ENCODE data around the gene BANK1.

BANK1 gene

GRCh38 chr4:102055805-102056204 is 265.3 kb downstream of the BANK1 start:
- Histone ChIP-seq H3K4me3 (ENCODE audit: insufficient read depth in 1 of 2, low read depth in 1 of 2, low read length in 2 of 2) (no peak overlapping the region), H3K36me3 (ENCODE audit: control insufficient read depth in 1 of 2, insufficient read depth in 2 of 2, low read depth in 1 of 2, low read length in 2 of 2) (no peaks in the 10 kb centered on the region), H4K91ac (ENCODE audit: low read length) (no peak overlapping the region), H3K4ac (ENCODE audit: low read depth in 1 of 2, low read length in 2 of 2) (no peak overlapping the region), H2AFZ (ENCODE audit: low read depth, low read length) (no peak overlapping the region), H3K4me2 (ENCODE audit: low read length, poor library complexity, severe bottlenecking) (no peak overlapping the region), H3K23ac (ENCODE audit: low read length in 2 of 2) (no peak overlapping the region), H2BK5ac (ENCODE audit: low read depth, low read length, poor library complexity, severe bottlenecking) (no peak overlapping the region), H3K27me3 (ENCODE audit: control insufficient read depth in 1 of 2, insufficient read depth in 1 of 2, low read length in 2 of 2) (no peaks in the 10 kb centered on the region), H3K79me1 (replicated peaks; ENCODE audit: low read length, poor library complexity, severe bottlenecking) (no peaks in the 10 kb centered on the region), H3K9me3 (ENCODE audit: control insufficient read depth, low read length) (no peaks in the 10 kb centered on the region), H3K4me1 (ENCODE audit: control insufficient read depth, insufficient read depth, low read depth, low read length) (no peaks in the 10 kb centered on the region), H2AK5ac (ENCODE audit: low read length, severe bottlenecking) (no peak overlapping the region), H3K9ac (ENCODE audit: low read length) (no peak overlapping the region), H4K8ac (ENCODE audit: low read length) (no peak overlapping the region), H2BK12ac (ENCODE audit: low read length in 2 of 2) (no peak overlapping the region), H2BK120ac (ENCODE audit: low read depth, low read length) (no peak overlapping the region), H3K27ac (ENCODE audit: low read length, poor library complexity, severe bottlenecking) (no peak overlapping the region), H2BK15ac (ENCODE audit: low read depth, poor library complexity, severe bottlenecking) (no peak overlapping the region), H3K14ac (ENCODE audit: low read length in 2 of 2) (no peak overlapping the region), H3K18ac (ENCODE audit: low read depth in 1 of 2, low read length in 2 of 2) (no peak overlapping the region)
- no peak for DNase-seq

- Histone ChIP-seq H3K27me3 (ENCODE audit: control insufficient read depth in 1 of 2, insufficient read depth in 1 of 2, low read length in 2 of 2) (no peaks in the 10 kb centered on the region), H3K27ac (ENCODE audit: low read length, poor library complexity, severe bottlenecking) (no peak overlapping the region), H3K9ac (ENCODE audit: low read length) (no peak overlapping the region), H3K4me2 (ENCODE audit: low read length, poor library complexity, severe bottlenecking) (no peak overlapping the region), H2AFZ (ENCODE audit: low read depth, low read length) (no peak overlapping the region), H3K36me3 (ENCODE audit: control insufficient read depth in 1 of 2, insufficient read depth in 2 of 2, low read depth in 1 of 2, low read length in 2 of 2) (no peaks in the 10 kb centered on the region), H2BK15ac (ENCODE audit: low read depth, poor library complexity, severe bottlenecking) (no peak overlapping the region), H3K4ac (ENCODE audit: low read depth in 1 of 2, low read length in 2 of 2) (no peak overlapping the region), H2BK5ac (ENCODE audit: low read depth, low read length, poor library complexity, severe bottlenecking) (no peak overlapping the region), H2BK120ac (ENCODE audit: low read depth, low read length) (no peak overlapping the region), H2BK12ac (ENCODE audit: low read length in 2 of 2) (no peak overlapping the region), H3K18ac (ENCODE audit: low read depth in 1 of 2, low read length in 2 of 2) (no peak overlapping the region), H3K23ac (ENCODE audit: low read length in 2 of 2) (no peak overlapping the region), H3K79me1 (replicated peaks; ENCODE audit: low read length, poor library complexity, severe bottlenecking) (no peaks in the 10 kb centered on the region), H4K8ac (ENCODE audit: low read length) (no peak overlapping the region), H3K14ac (ENCODE audit: low read length in 2 of 2) (no peak overlapping the region), H3K4me3 (ENCODE audit: insufficient read depth in 1 of 2, low read depth in 1 of 2, low read length in 2 of 2) (no peak overlapping the region), H4K91ac (ENCODE audit: low read length) (no peak overlapping the region), H3K4me1 (ENCODE audit: control insufficient read depth, insufficient read depth, low read depth, low read length) (no peaks in the 10 kb centered on the region), H2AK5ac (ENCODE audit: low read length, severe bottlenecking) (no peak overlapping the region), H3K9me3 (ENCODE audit: control insufficient read depth, low read length) (no peaks in the 10 kb centered on the region)
- DNase-seq: no peak
- 88% methylated on average over 4 of the region's 4 CpGs for WGBS
Measured at GRCh38 chr4:102057122-102057521, 266.6 kb downstream of the BANK1 start.

- Histone ChIP-seq H3K4me1 (ENCODE audit: control insufficient read depth, insufficient read depth, low read depth, low read length) (no peaks in the 10 kb centered on the region), H3K23ac (ENCODE audit: low read length in 2 of 2) (no peak overlapping the region), H3K4me3 (ENCODE audit: insufficient read depth in 1 of 2, low read depth in 1 of 2, low read length in 2 of 2) (no peak overlapping the region), H2BK120ac (ENCODE audit: low read depth, low read length) (no peak overlapping the region), H2AK5ac (ENCODE audit: low read length, severe bottlenecking) (no peak overlapping the region), H3K18ac (ENCODE audit: low read depth in 1 of 2, low read length in 2 of 2) (no peak overlapping the region), H3K27me3 (ENCODE audit: control insufficient read depth in 1 of 2, insufficient read depth in 1 of 2, low read length in 2 of 2) (no peaks in the 10 kb centered on the region), H4K91ac (ENCODE audit: low read length) (no peak overlapping the region), H3K9ac (ENCODE audit: low read length) (no peak overlapping the region), H3K9me3 (ENCODE audit: control insufficient read depth, low read length) (no peaks in the 10 kb centered on the region), H2BK12ac (ENCODE audit: low read length in 2 of 2) (no peak overlapping the region), H2BK5ac (ENCODE audit: low read depth, low read length, poor library complexity, severe bottlenecking) (no peak overlapping the region), H2AFZ (ENCODE audit: low read depth, low read length) (no peak overlapping the region), H4K8ac (ENCODE audit: low read length) (no peak overlapping the region), H3K4ac (ENCODE audit: low read depth in 1 of 2, low read length in 2 of 2) (no peak overlapping the region), H3K27ac (ENCODE audit: low read length, poor library complexity, severe bottlenecking) (no peak overlapping the region), H3K4me2 (ENCODE audit: low read length, poor library complexity, severe bottlenecking) (no peak overlapping the region), H3K14ac (ENCODE audit: low read length in 2 of 2) (no peak overlapping the region), H2BK15ac (ENCODE audit: low read depth, poor library complexity, severe bottlenecking) (no peak overlapping the region), H3K79me1 (replicated peaks; ENCODE audit: low read length, poor library complexity, severe bottlenecking) (no peaks in the 10 kb centered on the region), H3K36me3 (ENCODE audit: control insufficient read depth in 1 of 2, insufficient read depth in 2 of 2, low read depth in 1 of 2, low read length in 2 of 2) (no peaks in the 10 kb centered on the region)
- DNase-seq: no peak
- WGBS: no CpG with 5 or more reads among the region's 1 CpG
Measured at GRCh38 chr4:102061133-102061532, 270.6 kb downstream of the BANK1 start.

GRCh38 chr4:102064747-102065442 is 274.4 kb downstream of the BANK1 start:
- no peaks in the 10 kb centered on the region for H3K27me3 ChIP-seq (ENCODE audit: control insufficient read depth in 1 of 2, insufficient read depth in 1 of 2, low read length in 2 of 2)
- DNase-seq: no peak
- no peak overlapping the region for H2AK5ac ChIP-seq (ENCODE audit: low read length, severe bottlenecking)
- no peaks in the 10 kb centered on the region for H3K4me1 ChIP-seq (ENCODE audit: control insufficient read depth, insufficient read depth, low read depth, low read length)
- no peak overlapping the region for H3K23ac ChIP-seq (ENCODE audit: low read length in 2 of 2)
- H4K91ac ChIP-seq (ENCODE audit: low read length): no peak overlapping the region
- no peak overlapping the region for H3K9ac ChIP-seq (ENCODE audit: low read length)
- no peak overlapping the region for H3K4ac ChIP-seq (ENCODE audit: low read depth in 1 of 2, low read length in 2 of 2)
- H3K4me3 ChIP-seq (ENCODE audit: insufficient read depth in 1 of 2, low read depth in 1 of 2, low read length in 2 of 2): no peak overlapping the region
- H3K27ac ChIP-seq (ENCODE audit: low read length, poor library complexity, severe bottlenecking): no peak overlapping the region
- no peak overlapping the region for H2BK12ac ChIP-seq (ENCODE audit: low read length in 2 of 2)
- no peaks in the 10 kb centered on the region for H3K79me1 ChIP-seq (replicated peaks; ENCODE audit: low read length, poor library complexity, severe bottlenecking)
- no peak overlapping the region for H2BK120ac ChIP-seq (ENCODE audit: low read depth, low read length)
- H3K4me2 ChIP-seq (ENCODE audit: low read length, poor library complexity, severe bottlenecking): no peak overlapping the region
- H2BK15ac ChIP-seq (ENCODE audit: low read depth, poor library complexity, severe bottlenecking): no peak overlapping the region
- no peaks in the 10 kb centered on the region for H3K36me3 ChIP-seq (ENCODE audit: control insufficient read depth in 1 of 2, insufficient read depth in 2 of 2, low read depth in 1 of 2, low read length in 2 of 2)
- H4K8ac ChIP-seq (ENCODE audit: low read length): no peak overlapping the region
- no peak overlapping the region for H3K14ac ChIP-seq (ENCODE audit: low read length in 2 of 2)
- H2BK5ac ChIP-seq (ENCODE audit: low read depth, low read length, poor library complexity, severe bottlenecking): peak overlapping the region; percentile 12
- H3K9me3 ChIP-seq (ENCODE audit: control insufficient read depth, low read length): no peaks in the 10 kb centered on the region
- no peak overlapping the region for H2AFZ ChIP-seq (ENCODE audit: low read depth, low read length)
- no peak overlapping the region for H3K18ac ChIP-seq (ENCODE audit: low read depth in 1 of 2, low read length in 2 of 2)

Measured in mesenchymal stem cell (in vitro differentiated cells and primary cell).